GOT3 (cell line): Measurements from ENCODE around the gene LRRC15.

ENCODE experiments used
- DNase-seq: peaks from one replicate; lab custom pipeline; 2025; ENCODE audit warnings: mixed read lengths; lab: John Stamatoyannopoulos, UW

LRRC15 gene

DNA sequence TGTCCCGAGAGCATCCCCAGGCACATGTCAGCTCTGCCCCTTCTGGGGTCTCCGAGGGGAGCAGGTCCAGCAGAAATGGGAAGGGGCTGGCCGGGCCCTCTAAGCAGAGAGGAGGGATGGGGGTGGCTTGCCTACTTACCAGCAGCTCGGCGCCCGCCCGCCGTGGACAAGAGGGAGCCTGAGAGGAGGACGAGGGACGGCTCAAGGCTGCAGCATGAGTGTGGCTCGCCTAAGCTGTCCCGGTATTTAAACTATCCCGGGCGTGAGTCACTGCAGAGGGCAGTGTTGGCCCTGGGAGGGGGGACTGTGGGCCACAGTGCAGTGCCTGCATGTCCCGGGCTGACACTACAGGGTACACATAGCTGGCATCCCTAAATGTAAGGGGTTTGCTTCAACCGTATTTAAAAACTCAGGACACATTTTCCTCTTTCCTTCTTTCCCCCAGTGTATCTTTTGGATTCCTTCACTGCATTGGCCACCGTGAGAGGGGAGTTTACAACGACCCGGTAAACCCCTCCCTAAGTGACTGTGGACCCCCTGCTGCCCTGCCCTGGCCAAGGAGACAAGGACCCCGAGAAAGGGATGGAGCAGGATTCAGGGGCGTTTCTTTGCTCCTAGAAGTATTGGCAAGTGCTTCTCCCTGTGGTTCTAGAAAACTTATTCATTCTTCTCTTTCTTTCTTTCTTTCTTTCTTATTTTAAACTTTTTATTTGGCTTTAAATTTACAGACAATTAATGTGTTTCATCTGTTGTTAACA lies at the start of gene LRRC15:
TSS of gene LRRC15 (minus strand) at position 222 of the 758 bp plus-strand sequence. CDS start 8,700 bp downstream, outside the sequence.
- no peak for DNase-seq

GRCh38 chr3:194418671-194419070 lies 49.1 kb upstream of the LRRC15 start:
- DNase-seq, result no peak

- DNase-seq, result no peak
These were observed 37.9 kb upstream of the LRRC15 start for GRCh38 chr3:194407423-194407822.

DNA sequence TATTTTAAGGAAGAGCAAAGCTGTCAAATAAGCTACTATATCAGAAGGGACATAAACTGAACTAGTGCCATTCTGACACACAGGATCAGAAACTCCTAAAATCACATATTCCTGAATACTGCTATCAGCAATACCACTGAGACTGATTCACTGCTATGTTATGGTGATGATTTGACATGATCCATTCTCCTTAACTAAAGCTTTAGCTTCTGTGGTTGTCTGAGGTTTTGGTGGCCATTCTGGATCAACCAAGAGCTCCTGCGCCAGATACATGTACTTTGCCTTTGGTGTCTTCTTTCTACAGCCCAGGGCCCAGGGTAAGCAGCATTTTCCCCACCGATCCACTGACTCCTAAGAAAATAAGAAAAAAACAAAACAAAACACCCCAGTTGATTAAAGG lies 36.2 kb upstream of the LRRC15 start:
- no peak for DNase-seq

- no peak for DNase-seq
These were observed 35.0 kb upstream of the LRRC15 start for GRCh38 chr3:194404365-194405140.

DNA sequence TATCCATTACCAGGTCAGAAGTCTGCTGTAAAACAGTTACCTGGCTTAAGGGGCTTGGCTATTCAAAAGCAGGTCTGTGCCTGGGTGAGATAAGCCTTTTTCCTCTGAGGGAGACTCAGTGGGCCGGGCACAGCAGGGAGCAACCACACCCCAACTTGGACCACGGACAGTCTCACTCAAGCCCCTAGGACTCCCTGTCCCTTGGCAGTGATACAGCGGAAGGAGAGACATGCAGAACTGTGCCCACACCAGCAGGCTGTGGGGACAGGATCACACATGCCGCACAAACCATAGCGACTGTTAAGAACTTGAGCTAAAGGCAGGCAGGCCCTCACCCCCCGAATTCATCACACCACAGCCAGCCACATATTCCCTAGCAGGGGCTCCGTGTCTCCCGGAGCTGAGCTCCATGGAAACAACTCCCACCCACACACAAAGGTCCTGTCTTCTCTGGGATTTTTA lies 32.4 kb upstream of the LRRC15 start:
- DNase-seq, result no peak

GRCh38 chr3:194401346-194401745 lies 31.8 kb upstream of the LRRC15 start:
- no peak for DNase-seq

DNA sequence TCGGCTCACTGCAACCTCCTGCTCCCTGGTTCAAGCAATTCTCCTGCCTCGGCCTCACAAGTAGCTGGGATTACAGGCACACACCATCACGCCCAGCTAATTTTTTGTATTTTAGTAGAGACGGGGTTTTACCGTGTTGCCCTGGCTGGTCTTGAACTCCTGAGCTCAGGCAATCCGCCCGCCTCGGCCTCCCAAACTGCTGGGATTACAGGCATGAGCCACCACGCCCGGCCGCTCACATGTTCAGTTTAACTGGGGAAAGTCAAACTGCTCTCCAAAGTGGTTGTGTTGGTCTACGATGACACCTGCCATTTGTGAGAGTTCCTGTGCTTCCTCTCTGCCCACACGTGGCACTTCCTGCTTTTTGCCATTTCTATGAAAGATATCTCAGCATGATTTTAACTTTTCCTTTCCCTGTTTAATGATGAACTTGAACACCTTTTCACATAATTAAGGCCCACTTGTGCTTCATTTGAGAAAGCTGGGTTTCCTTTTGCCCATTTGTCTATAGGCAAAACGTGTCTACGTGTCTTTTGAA lies 30.4 kb upstream of the LRRC15 start:
- no peak for DNase-seq

DNA sequence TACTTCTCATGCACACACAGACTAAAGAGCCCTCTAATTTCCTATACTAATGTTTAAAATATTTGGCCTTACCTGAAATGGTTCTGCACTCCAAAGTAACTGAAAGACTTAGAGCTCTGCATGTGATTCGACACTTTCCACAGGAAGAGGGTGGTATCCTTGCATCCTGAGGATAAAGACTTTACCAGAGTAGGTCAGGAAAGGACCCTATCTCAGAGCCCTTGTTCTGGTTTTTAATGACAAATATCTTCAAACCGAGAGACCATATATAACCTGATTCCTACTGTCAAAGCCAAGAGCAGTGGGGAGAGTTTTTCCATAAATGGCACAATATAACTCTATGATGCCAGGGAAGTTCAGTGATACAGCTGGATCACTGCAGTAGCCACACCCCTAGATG lies 29.6 kb upstream of the LRRC15 start, which contains the start of gene GP5:
TSS of gene GP5 (minus strand) at position 101 of the 400 bp plus-strand sequence. CDS start 984 bp downstream, outside the sequence.
- DNase-seq, result no peak

- DNase-seq, result no peak
These were observed 28.3 kb upstream of the LRRC15 start for GRCh38 chr3:194397757-194398312.

DNA sequence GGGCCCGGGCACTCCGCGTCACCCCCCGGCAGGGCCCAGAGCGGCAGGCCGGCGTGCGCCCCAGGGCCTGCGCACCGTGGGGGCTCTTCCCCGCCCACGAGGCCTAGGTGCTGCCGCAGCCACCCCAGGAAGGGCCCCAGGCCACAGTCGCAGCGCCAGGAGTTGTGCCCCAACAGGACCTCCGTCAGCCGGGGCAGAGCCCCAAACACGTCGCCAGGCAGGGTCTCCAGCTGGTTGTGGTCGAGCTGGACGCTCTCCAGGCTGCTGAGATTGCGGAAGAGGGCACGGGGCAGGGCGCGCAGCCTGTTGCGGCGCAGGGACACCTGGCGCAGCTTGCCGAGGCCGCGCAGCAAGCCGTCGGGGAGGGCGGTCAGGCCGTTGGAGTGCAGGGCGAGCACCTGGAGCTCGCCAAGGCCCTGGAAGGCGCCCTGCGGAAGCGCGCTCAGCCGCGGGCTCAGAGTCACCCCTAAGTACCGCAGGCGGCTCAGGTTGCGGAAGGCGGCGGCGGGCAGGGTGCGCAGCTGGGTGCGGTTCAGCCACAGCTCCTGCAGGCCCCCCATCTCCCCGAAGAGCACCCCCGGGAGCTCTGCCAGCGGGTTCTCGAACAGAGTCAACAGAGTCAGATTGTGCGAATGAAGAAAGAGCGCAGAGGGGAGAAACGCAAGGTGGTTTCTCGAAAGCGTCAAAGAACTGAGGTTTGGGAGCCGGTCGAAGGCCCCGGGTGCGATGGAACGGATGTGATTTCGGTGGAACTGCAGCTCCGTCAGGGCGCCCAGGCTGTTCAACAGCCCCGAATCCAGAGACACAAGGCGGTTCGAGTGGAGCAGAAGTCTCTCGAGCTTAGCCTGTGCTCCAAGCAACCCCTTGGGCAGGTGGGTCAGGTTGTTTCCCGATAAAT lies 27.6 kb upstream of the LRRC15 start:
- no peak for DNase-seq

GRCh38 chr3:194396539-194396858 lies 27.0 kb upstream of the LRRC15 start:
- DNase-seq, result no peak

GRCh38 chr3:194395778-194396538 lies 26.4 kb upstream of the LRRC15 start:
- DNase-seq, result no peak

DNA sequence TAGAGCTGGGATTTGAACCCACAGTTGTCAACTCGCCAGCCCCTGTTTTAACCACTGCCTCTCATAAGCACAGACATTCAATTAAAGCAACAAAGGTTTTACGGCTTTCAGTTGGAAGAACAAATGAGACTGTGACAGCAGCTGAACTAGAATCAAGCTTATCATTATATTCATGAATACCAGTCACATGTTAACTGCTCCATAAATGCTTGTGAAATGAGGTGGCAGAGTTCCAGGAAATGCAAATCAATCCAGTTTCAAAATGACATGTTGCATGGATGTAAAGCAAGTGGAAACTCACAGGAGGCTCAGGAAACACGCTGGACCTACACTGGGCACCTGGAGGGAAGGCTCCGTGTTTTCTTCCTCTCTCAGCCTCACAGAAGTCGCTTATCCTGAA lies 25.7 kb upstream of the LRRC15 start:
- no peak for DNase-seq

DNA sequence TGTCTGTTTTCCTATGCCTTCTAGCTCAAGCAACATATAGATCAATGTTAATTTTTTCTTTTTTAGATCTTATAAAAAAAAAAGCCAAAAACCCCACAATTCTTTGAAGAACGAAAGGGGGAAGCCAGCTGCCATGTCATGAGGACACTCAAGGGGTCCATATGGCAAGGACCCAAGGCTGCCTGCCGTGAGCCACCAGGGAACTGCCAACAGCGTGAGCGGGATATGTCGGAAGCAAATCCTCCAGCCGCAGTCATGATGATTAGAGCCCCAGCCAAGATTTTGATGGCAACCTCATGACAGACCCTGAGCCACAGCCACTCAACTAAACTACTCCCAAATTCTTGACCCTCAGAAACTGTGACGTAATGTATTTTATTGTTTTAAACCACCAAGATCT lies 23.0 kb upstream of the LRRC15 start:
- no peak for DNase-seq

DNA sequence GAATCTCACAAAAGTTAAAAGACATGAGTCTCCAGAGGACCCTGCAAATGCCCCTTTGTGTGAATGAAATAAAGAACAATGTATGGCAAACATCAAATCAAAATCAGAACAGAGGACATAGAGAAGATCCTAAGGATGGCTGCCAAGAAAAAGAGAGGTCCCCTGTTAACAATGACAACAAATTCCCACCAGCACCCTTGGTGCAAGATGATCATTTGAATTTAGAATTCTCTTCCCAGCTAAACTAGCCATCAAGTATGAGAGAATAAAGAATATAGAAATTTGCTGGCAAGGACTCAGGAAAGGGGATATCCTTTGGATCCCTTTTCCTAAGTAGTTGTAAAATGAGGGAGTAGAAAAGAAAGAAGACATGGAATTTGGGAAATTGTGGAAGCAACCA lies 21.3 kb upstream of the LRRC15 start:
- DNase-seq, result no peak

DNA sequence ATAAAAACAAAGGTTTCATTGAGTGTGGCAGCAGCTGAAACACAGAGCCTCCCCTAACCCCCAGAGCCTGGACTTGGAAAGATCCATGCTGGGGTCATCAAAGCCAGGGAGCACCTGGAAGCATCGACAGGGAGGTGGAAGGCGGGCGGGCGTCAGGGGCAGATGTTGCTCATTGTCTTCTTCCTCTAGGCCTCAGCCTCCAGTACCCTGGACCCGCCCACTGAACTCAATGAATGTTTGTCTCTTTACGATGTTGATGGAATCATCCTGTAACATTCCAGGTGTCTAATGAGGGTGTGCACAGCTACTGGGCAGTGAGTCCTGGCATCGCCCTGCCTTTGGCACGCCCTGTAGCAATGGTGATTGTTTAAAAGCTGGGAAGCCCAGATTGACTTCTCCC lies 19.7 kb upstream of the LRRC15 start:
- no peak for DNase-seq

DNA sequence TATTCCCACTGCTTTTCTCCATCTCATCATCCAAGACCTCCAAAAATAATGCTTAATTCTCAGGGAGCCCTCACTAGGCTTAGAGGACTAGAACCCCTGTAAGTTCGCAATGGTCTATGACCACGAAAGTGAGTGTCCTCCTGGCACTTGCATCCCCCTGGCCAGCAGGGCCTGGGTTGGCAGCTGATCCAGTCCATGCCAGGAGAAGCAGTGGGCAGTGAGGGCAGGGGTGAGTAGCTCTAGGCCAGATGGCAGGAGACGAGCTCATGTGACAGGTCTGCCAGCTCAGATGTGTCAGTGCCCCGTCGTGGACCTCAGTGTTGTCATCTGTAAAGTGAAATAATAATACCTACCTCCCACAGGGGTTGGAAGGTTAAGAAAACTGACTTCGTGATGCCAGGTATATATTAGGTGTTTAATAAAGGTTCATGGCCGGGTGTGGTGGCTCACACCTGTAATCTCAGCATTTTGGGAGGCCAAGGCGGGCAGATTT lies 18.4 kb upstream of the LRRC15 start:
- DNase-seq, result no peak

GRCh38 chr3:194387276-194387675 lies 17.7 kb upstream of the LRRC15 start:
- no peak for DNase-seq

DNA sequence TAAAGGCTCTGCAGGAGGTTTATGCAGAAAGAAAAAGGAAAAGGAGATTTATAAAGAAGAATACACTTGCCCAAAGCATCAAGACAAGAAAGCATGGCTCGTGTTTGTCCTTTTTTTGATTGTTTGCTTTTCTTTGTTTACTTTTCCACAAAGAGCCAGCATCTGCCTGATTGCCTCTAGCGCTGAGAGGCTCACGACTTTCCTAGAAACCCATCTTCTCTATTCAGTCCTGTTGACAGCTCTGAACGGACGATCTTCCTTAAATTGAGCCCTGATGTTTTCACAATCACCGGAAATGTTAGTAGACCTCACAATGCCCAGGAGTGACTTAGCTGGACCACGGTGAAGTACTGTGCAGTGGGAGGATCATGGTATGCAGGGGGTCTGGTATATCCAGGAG lies 17.1 kb upstream of the LRRC15 start:
- DNase-seq, result no peak

DNA sequence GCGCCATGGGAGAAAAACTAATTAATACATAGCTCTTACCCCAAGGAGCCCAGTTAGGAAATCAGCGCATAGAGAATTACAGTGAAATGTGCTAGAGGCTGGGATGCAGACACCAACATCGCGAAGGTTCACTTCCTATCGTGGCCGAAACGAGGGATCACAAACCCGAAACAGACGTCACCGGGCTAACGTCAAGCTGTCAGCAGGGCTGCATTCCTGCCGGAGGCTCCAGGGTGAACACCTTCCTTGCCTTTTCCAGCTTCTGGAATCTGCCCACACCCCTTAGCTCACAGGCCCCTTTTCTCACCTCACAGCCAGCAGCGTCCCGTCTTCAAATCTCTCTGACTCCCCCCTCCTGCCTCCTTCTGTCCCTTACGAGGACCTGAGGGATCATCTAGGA lies 16.5 kb upstream of the LRRC15 start:
- DNase-seq, result no peak
